Liver (tissue), 9 donors: Measurements from ENCODE around the gene IL21R. TPM values are rescaled to one million over a fixed set of nuclear protein-coding genes. Genes with fewer than 3 reads are reported as not detected.

Experiments used
- DNase-seq: peaks from one replicate; pipeline ENCODE4 v3.0.0-alpha.2; 2017; ENCODE audit warnings: low spot score
- H3K27ac ChIP-seq, 2 donors: one replicate each; pipeline ENCODE4 v1.7.0; 2013; ENCODE audit warnings: inconsistent platforms in 2 of 2, low read length in 2 of 2, control low read depth in 1 of 2, low read depth in 1 of 2, mild to moderate bottlenecking in 1 of 2
- H3K27me3 ChIP-seq, 4 donors: one replicate each; pipeline versions ENCODE4 v1.6.1 to v1.7.0; 2013; ENCODE audit warnings: low read length in 3 of 4, inconsistent platforms in 1 of 4, mild to moderate bottlenecking in 1 of 4, moderate library complexity in 1 of 4; ENCODE audit not compliant: control insufficient read depth in 4 of 4, insufficient read depth in 4 of 4
- H3K36me3 ChIP-seq, 4 donors: one replicate each; pipeline versions ENCODE4 v1.6.1 to v1.7.0; 2013; ENCODE audit warnings: low read length in 3 of 4, mild to moderate bottlenecking in 3 of 4, low read depth in 1 of 4, moderate library complexity in 1 of 4; ENCODE audit not compliant: control insufficient read depth in 4 of 4, insufficient read depth in 3 of 4
- H3K4me1 ChIP-seq, 4 donors: one replicate each; pipeline versions ENCODE4 v1.6.1 to v1.7.0; 2013; ENCODE audit warnings: low read length in 3 of 4, mild to moderate bottlenecking in 3 of 4, moderate library complexity in 1 of 4; ENCODE audit not compliant: control insufficient read depth in 4 of 4, insufficient read depth in 4 of 4
- H3K4me3 ChIP-seq, 3 donors: one replicate each; pipeline versions ENCODE4 v1.6.1 to v1.7.0; 2013; ENCODE audit warnings: low read length in 3 of 3, control low read depth in 1 of 3, low read depth in 1 of 3, mild to moderate bottlenecking in 1 of 3
- H3K9ac ChIP-seq, 2 donors: one replicate each; pipeline ENCODE4 v1.7.0; 2013; ENCODE audit warnings: low read length in 2 of 2, mild to moderate bottlenecking in 2 of 2, moderate library complexity in 2 of 2, control low read depth in 1 of 2, low read depth in 1 of 2
- H3K9me3 ChIP-seq, 4 donors: one replicate each; pipeline versions ENCODE4 v1.6.1 to v1.7.0; 2013; ENCODE audit warnings: low read length in 3 of 4; ENCODE audit not compliant: control insufficient read depth in 4 of 4
- EGR1 ChIP-seq, 2 donors: IDR thresholded peaks; 2 replicates each; pipeline ENCODE4 v1.6.1; 2016 to 2018; ENCODE audit warnings: antibody characterized with exemption in 2 of 2, low read depth in 2 of 2
- FOXA1 ChIP-seq: IDR thresholded peaks from 2 replicates; pipeline ENCODE4 v1.6.1; 2016; ENCODE audit warnings: antibody characterized with exemption
- FOXA2 ChIP-seq: IDR thresholded peaks from 2 replicates; pipeline ENCODE4 v1.6.1; 2016; ENCODE audit warnings: antibody characterized with exemption
- GABPA ChIP-seq, 2 donors: IDR thresholded peaks in 1 of 2; conservative IDR thresholded peaks in 1 of 2; 2 replicates each; pipeline ENCODE4 v1.6.1; 2016; ENCODE audit warnings: antibody characterized with exemption in 2 of 2, mild to moderate bottlenecking in 1 of 2, moderate library complexity in 1 of 2
- HNF4A ChIP-seq, 2 donors: conservative IDR thresholded peaks; 2 replicates each; pipeline ENCODE4 v1.6.1; 2016; ENCODE audit warnings: antibody characterized with exemption in 2 of 2, mild to moderate bottlenecking in 2 of 2
- HNF4G ChIP-seq: IDR thresholded peaks from 2 replicates; pipeline ENCODE4 v1.6.1; 2016; ENCODE audit warnings: antibody characterized with exemption
- JUND ChIP-seq, 2 donors: IDR thresholded peaks; 2 replicates each; pipeline ENCODE4 v1.6.1; 2016; ENCODE audit warnings: antibody characterized with exemption in 2 of 2
- NR2F2 ChIP-seq: IDR thresholded peaks from 2 replicates; pipeline ENCODE4 v1.6.1; 2016; ENCODE audit warnings: antibody characterized with exemption
- RAD21 ChIP-seq, 2 donors: IDR thresholded peaks; 2 replicates each; pipeline ENCODE4 v1.6.1; 2016; ENCODE audit warnings: antibody characterized with exemption in 2 of 2, mild to moderate bottlenecking in 2 of 2
- REST ChIP-seq: IDR thresholded peaks from 2 replicates; pipeline ENCODE4 v1.6.1; 2016; ENCODE audit warnings: antibody characterized with exemption, mild to moderate bottlenecking
- RXRA ChIP-seq, 2 donors: IDR thresholded peaks; 2 replicates each; pipeline ENCODE4 v1.6.1; 2017 to 2018; ENCODE audit warnings: antibody characterized with exemption in 2 of 2, mild to moderate bottlenecking in 1 of 2
- SP1 ChIP-seq: IDR thresholded peaks from 2 replicates; pipeline ENCODE4 v1.6.1; 2018; ENCODE audit warnings: antibody characterized with exemption, mild to moderate bottlenecking
- TAF1 ChIP-seq: conservative IDR thresholded peaks from 2 replicates; pipeline ENCODE4 v1.6.1; 2016; ENCODE audit warnings: antibody characterized with exemption, mild to moderate bottlenecking
- YY1 ChIP-seq: IDR thresholded peaks from 2 replicates; pipeline ENCODE4 v1.6.1; 2016; ENCODE audit warnings: antibody characterized with exemption, mild to moderate bottlenecking
- whole genome bisulfite sequencing: extraction: QIAGEN DNeasy Blood & Tissue Kit; methylation state at CpG from one replicate; pipeline ENCODE4 v1.1.7; 2013; 5-methylcytosine and 5-hydroxymethylcytosine counted together
- polyA plus RNA-seq, 2 donors: library from polyadenylated mRNA; stranded (reverse) in 1 of 2; unstranded in 1 of 2; fragments of 200-250 nt in 1 of 2; fragments of >200 nt in 1 of 2; fragmentation: Nextera tagmentation in 1 of 2; extraction: Ambion mirVana in 1 of 2; gene quantifications; one replicate each; pipeline versions ENCODE4 v1.2.1 to v1.2.3, GENCODE V29; 2013 to 2015
- total RNA-seq, 2 donors: library from RNA; depleted of rRNA; stranded (reverse); fragments of >200 nt; gene quantifications; one replicate each; pipeline ENCODE4 v1.2.3, GENCODE V29; 2014
- TF ChIP-seq, protein P1 (sequence below): IDR thresholded peaks from 2 replicates; pipeline ENCODE4 v1.6.1; 2016; ENCODE audit warnings: antibody characterized with exemption
- TF ChIP-seq, protein P2 (sequence below): fragments of 150-350 bp; IDR thresholded peaks from 2 replicates; pipeline ENCODE4 v1.5.1; 2017; ENCODE audit warnings: improper control_type of control experiment, low read depth, low read length; ENCODE audit not compliant: missing input control
- TF ChIP-seq, protein P3 (sequence below): IDR thresholded peaks from 2 replicates; pipeline ENCODE4 v1.6.1; 2016; ENCODE audit warnings: antibody characterized with exemption
- TF ChIP-seq, protein P4 (sequence below): IDR thresholded peaks from 2 replicates; pipeline ENCODE4 v1.6.1; 2016; ENCODE audit warnings: antibody characterized with exemption
- donor health status: healthy.
- donor health status: healthy.
- donor health status: healthy.
- donor health status: healthy.
- donor health status: healthy.

The IL21R gene
- total and polyA plus RNA-seq, 4 donors, result 0.19 to 0.84 (median 0.39) TPM

DNA sequence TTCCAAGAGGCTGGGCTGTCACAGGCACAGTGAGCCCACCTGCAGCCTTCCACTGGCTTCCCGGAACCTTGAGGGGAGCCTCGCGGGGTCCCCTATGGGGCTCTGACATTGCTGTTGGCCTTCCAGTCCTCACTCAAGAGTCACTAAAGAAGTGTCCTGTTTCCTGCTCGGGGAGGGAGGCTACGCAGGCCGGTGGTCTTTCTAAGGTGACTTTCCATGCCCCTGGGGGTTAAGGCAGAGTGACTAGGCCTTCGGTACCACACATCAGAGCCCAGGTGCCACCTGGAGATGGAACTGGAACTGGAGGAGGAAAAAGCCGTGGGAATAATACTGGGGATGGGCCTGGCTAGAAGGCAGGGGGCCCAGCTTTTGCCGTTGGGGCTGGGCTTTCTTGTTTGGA, 72.1 kb downstream of the IL21R start:
- TF ChIP-seq REST (no peak), HNF4A (conservative IDR thresholded peaks at IDR 0.05) (no peak), FOXA1 (no peak), SP1 (no peak), RAD21 (IDR thresholded peaks at IDR 0.05) (no peak), FOXA2 (no peak), GABPA (IDR thresholded peaks at IDR 0.05 in 1 of 2, conservative IDR thresholded peaks at IDR 0.05 in 1 of 2) (no peak)
- TF ChIP-seq, protein P1, sequence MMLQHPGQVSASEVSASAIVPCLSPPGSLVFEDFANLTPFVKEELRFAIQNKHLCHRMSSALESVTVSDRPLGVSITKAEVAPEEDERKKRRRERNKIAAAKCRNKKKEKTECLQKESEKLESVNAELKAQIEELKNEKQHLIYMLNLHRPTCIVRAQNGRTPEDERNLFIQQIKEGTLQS, result no peak
- TF ChIP-seq, protein P2, sequence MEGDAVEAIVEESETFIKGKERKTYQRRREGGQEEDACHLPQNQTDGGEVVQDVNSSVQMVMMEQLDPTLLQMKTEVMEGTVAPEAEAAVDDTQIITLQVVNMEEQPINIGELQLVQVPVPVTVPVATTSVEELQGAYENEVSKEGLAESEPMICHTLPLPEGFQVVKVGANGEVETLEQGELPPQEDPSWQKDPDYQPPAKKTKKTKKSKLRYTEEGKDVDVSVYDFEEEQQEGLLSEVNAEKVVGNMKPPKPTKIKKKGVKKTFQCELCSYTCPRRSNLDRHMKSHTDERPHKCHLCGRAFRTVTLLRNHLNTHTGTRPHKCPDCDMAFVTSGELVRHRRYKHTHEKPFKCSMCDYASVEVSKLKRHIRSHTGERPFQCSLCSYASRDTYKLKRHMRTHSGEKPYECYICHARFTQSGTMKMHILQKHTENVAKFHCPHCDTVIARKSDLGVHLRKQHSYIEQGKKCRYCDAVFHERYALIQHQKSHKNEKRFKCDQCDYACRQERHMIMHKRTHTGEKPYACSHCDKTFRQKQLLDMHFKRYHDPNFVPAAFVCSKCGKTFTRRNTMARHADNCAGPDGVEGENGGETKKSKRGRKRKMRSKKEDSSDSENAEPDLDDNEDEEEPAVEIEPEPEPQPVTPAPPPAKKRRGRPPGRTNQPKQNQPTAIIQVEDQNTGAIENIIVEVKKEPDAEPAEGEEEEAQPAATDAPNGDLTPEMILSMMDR, result no peak
- no peaks in the 10 kb centered on the region for H3K4me1 ChIP-seq
- no peak overlapping the region for H3K27ac ChIP-seq
- WGBS, result 96% methylated on average over 9 of the region's 9 CpGs
- H3K9ac ChIP-seq, result no peak overlapping the region
- H3K36me3 ChIP-seq, result peaks cover 9 to 92% (median 56%) of the 10 kb centered on the region in 4 donors
- DNase-seq, result no peak
- no peak overlapping the region for H3K4me3 ChIP-seq
- H3K27me3 ChIP-seq, result no peaks in the 10 kb centered on the region
- H3K9me3 ChIP-seq, result no peaks in the 10 kb centered on the region

DNA sequence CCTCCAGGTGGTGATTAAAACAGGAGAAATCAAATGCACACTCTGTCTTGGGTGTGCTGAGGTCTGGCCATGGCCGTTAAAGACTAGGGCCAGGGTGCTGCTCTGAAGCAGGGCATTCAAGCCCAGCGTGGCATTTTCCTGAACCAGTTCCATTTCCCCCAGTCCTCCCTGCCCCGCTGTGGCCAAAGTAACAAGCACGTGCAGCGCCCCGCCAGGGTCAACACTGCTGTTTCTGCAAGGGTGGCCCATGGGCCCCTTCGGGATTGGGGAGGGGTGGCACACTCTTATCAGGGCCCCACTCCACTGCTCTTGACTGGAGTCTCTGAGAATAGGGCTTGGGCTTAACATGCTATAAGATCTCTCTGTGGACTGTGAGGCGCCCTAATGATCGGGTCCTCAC, 72.9 kb downstream of the IL21R start:
- Histone ChIP-seq H3K4me1 (no peaks in the 10 kb centered on the region), H3K9ac (no peak overlapping the region), H3K4me3 (no peak overlapping the region), H3K27me3 (no peaks in the 10 kb centered on the region), H3K9me3 (no peaks in the 10 kb centered on the region), H3K27ac (no peak overlapping the region), H3K36me3 (peaks cover 8 to 85% (median 53%) of the 10 kb centered on the region in 4 donors)
- TF ChIP-seq, protein P2, result no peak
- TF ChIP-seq, protein P1, result no peak
- no peak for TF ChIP-seq NR2F2
- TF ChIP-seq, protein P3, sequence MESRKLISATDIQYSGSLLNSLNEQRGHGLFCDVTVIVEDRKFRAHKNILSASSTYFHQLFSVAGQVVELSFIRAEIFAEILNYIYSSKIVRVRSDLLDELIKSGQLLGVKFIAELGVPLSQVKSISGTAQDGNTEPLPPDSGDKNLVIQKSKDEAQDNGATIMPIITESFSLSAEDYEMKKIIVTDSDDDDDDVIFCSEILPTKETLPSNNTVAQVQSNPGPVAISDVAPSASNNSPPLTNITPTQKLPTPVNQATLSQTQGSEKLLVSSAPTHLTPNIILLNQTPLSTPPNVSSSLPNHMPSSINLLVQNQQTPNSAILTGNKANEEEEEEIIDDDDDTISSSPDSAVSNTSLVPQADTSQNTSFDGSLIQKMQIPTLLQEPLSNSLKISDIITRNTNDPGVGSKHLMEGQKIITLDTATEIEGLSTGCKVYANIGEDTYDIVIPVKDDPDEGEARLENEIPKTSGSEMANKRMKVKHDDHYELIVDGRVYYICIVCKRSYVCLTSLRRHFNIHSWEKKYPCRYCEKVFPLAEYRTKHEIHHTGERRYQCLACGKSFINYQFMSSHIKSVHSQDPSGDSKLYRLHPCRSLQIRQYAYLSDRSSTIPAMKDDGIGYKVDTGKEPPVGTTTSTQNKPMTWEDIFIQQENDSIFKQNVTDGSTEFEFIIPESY, result no peak
- no peak for TF ChIP-seq JUND (IDR thresholded peaks at IDR 0.05)
- no peak for TF ChIP-seq HNF4A (conservative IDR thresholded peaks at IDR 0.05)
- TF ChIP-seq TAF1, result no peak
- TF ChIP-seq EGR1 (IDR thresholded peaks at IDR 0.05; ENCODE audit: low read depth in 2 of 2), result no peak
- no peak for TF ChIP-seq YY1
- TF ChIP-seq GABPA (IDR thresholded peaks at IDR 0.05 in 1 of 2, conservative IDR thresholded peaks at IDR 0.05 in 1 of 2), result no peak
- TF ChIP-seq RXRA (IDR thresholded peaks at IDR 0.05), result no peak
- TF ChIP-seq, protein P4, sequence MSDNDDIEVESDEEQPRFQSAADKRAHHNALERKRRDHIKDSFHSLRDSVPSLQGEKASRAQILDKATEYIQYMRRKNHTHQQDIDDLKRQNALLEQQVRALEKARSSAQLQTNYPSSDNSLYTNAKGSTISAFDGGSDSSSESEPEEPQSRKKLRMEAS, result no peak
- no peak for TF ChIP-seq REST
- no peak for TF ChIP-seq FOXA2
- no peak for TF ChIP-seq HNF4G
- TF ChIP-seq SP1, result no peak
- TF ChIP-seq RAD21 (IDR thresholded peaks at IDR 0.05), result no peak
- TF ChIP-seq FOXA1, result no peak
- 97% methylated on average over 9 of the region's 9 CpGs for WGBS
- no peak for DNase-seq
